GM10847 (cell line): Measurements from ENCODE around the gene PARP1.

Experiments used
- POLR2A ChIP-seq: IDR thresholded peaks from 2 replicates; pipeline ENCODE4 v1.6.1; 2011; ENCODE audit not compliant: insufficient read length; ENCODE audit errors: extremely low read depth

The PARP1 gene

DNA sequence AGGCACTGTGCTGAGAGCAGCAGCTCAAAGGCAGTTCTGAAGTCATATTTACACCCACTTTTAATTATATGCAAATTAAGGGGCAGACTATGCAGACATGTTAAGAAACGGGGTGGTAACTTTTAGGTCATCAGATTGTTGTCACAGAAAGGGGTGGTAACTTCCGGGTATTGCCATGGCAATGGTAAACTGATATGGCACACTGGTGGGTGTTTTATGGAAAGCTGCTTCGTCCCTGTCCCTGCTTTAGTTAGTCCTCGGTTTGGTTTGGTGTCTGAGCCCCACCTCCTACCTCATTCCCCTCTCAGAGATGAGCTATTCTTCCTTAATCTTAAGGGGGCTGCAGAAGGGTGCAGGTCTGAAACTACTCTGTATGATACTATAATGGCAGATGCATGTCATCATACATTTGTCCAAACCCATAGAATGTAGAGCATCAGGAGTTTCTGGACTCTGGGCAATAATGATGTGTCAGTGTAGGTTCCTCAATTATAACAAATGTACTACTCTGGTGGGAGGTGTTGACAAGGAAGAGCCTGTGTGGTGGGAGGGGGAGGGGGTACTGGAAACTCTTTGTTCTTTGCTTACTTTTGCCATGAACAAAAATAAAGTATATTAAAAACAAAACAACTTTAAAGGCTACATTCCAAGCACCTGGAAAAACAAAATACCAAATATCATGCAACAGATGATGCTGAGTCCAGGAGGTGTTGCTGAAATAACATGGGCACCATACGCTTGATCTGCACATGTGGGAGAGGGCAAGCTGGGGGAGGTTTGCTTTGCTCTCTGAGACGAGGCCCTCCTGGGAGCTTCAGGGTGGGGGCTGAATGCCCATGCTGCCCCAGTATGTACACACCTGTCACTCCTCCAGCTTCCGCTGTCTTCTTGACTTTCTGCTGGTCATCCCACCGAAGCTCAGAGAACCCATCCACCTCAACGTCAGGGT, 6.3 kb downstream of the PARP1 start:
- TF ChIP-seq POLR2A = no peak

- no peak for TF ChIP-seq POLR2A
Observed at GRCh38 chr1:226400519-226401354, 7.2 kb downstream of the PARP1 start.

GRCh38 chr1:226397955-226398636, 9.8 kb downstream of the PARP1 start:
- TF ChIP-seq POLR2A = no peak

- TF ChIP-seq POLR2A = no peak
Observed at GRCh38 chr1:226397011-226397926, 10.6 kb downstream of the PARP1 start.

GRCh38 chr1:226395753-226396152, 12.1 kb downstream of the PARP1 start:
- TF ChIP-seq POLR2A = no peak

GRCh38 chr1:226394462-226394861, 13.4 kb downstream of the PARP1 start:
- no peak for TF ChIP-seq POLR2A

GRCh38 chr1:226390681-226391080, 17.2 kb downstream of the PARP1 start:
- no peak for TF ChIP-seq POLR2A

- TF ChIP-seq POLR2A = no peak
Observed at GRCh38 chr1:226388131-226388530, 19.8 kb downstream of the PARP1 start.

DNA sequence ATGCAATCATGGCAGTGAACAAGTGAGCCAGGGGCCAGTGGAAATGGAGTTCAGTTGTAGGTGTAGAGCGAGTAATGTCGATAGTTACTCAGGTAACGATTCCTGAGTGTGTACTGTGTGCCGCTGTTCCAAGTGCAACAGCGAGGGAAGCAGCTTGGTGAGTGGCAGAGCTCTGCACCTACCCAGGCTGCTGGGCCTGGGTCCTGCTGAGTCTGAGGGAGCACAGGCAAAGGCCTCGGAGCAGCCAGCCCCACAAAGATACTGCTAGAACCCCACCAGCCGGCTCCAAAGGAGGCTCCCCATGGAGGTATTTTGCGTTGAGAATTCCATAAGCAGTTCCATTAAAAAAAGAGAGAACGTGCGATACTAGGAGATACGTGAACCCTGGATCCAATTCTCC, 23.2 kb downstream of the PARP1 start:
- TF ChIP-seq POLR2A = no peak

DNA sequence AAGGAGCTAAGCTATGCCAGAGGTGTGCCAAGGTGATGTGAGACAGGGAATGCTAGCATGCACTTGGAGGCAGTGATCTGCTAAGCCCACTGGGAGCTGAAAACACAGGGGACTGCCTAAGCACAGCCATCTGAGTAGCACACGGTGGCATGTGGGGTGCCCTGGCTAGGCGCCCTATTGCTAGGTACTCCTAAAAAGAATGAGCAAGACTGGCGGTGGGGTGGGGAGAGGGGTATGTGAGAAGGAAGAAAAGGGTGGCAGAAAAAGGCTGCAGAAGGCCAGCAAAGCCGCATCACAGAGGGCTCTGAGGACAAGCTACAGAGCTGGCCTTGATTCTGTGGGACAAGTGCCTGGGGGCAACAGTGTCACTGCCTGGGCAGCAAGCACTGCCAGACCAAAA, 23.9 kb downstream of the PARP1 start:
- TF ChIP-seq POLR2A = no peak

GRCh38 chr1:226382030-226382429, 25.9 kb downstream of the PARP1 start:
- TF ChIP-seq POLR2A = no peak

DNA sequence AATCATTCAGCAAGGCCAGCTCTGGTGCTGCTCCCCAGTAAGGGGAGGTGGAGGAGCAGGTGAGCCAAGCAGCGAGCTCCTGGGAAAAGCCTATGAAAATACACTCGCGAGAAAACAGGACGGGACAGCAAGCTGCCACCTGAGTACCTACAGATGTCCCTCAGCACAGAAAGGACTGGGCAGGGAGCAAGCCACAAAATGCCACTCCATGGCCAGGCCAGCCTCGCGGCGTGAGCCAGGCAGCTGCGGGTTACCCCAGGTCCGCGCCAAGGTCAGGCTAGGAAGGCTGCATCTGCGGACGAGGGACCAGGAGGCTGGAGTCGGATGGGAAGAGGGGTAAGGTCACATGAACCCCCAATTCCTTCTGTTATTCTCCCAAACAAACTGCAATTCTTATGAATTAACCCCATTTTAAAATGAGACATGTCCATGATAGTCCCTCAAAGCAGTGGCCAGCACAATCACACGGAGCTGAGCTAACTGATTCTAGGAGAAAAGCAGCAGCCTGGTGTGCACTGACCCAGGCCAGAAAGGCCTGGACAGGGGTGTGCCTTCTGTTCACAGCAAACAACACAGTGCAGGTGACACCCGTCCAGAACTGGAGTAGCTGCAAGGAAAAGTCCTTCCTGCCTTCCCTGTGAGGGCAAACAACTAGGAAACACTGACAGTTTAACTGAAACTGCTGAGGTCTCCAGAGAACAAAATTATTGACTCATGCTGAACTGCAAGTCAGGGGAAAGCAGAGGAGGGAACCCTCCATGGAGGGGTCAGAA, 26.5 kb downstream of the PARP1 start:
- no peak for TF ChIP-seq POLR2A

DNA sequence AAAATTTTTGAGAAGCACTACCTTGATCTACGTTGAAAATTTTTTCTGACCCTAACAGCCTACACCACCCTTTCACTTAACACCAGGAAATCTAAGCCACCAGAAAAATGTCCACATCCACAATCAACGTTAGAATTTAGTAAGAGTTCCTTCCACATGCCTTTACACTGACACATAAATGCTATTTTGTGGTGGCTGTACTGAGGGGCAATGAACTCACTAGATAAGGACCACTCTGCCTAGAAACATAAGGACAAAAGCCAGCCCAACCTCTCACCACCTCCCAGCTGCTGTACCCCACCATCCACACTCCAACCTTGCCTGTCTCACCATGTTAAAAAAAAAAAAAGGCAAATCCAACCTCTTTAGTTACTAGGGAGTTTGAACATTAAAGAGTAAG, 29.8 kb downstream of the PARP1 start:
- no peak for TF ChIP-seq POLR2A

- no peak for TF ChIP-seq POLR2A
Observed at GRCh38 chr1:226376300-226376699, 31.6 kb downstream of the PARP1 start.
